ENCODE results near the gene LITAFD.
"Not testable (repeated sequence)": the region's sequence is repeated elsewhere in the genome, so short reads cannot be mapped to it uniquely, and the experiment has no call there.

The LITAFD gene

DNA sequence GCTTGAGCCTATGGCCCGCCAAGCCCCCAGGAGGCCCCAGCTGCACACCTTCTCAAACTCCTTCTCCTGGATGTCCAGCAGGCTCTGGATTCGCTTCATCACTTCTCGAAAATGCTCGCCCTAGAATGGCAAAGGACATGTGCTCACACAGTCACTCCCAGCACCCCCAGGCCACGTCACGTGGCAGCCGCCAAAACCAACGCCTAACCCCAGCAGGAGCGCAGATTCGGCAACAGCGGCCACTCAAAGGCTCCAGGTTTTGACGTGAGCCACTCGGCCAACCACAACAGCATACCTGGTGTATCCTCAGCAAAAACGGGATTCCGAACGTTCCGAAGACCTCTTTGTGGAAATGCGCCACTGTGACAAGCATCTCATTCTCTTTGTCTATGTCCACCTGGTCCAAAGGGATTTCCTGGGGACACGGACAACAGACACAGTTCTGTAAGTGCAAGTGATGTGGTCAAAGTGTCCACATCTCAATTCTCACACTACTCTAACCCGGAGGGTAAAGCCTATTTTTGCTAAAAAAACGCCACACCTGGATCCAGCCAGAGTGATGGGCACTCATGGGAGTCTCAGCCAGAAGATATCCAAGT lies 12.7 kb downstream of the LITAFD start:
- DNase-seq, result no peak

DNA sequence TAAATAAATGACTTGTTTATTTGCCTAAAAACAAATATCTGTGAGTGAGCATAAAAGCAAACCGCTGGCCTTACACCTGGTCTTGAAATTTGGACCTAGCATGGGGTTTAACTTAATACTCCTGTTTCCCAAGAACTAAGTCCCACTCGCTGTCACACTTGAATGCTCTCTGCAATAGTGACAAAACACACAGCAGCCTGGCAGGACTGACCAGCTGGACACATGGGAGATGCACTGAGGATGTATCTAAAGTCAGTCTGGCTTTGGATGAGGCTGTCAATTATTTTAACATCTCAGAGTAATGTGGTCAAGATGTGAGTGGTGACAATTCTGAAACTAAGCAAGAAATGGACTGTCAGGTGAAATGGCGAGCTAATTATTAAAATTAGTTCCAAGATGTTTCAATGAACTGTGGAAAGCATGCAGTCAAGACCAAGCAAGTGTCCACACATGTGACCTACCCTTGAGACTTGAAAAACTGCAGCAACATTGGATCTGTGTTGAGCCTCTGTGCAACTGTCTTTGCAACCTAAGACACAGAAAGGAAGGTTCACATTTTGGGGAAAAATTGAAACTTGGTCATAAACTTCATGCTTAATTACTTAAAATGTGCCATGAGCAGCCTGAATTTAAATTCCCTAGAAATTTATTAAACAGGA lies 16.6 kb downstream of the LITAFD start:
- no peak for DNase-seq

DNA sequence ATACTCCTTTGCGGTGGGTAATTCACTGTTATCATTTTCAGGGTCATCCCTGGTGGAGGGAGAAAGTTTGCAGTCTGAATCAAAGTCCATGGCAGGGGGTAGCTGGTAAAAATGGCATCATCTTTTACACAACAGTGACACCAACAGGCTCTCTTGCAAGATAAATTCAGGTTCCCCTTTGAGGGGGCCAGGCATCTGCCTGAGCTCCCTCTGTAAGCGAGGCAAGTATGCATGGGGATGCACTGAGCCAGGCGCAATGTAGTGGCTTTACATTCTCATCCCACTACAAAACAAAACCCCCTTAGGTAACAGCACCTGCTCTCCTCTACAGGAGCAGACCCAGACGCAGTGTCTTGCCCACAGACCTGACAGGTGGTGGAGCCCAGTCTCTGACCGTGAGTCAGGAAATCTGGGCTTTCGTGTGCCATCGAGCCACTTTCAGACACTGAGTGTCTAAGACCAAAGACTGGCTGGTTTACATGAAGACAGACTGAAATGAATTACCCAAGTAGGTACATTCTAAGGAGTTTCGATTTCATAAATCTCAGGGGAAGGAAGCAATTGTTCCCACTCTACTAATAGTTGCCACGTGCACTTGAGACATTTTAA lies 17.7 kb downstream of the LITAFD start:
- no peak for DNase-seq

DNA sequence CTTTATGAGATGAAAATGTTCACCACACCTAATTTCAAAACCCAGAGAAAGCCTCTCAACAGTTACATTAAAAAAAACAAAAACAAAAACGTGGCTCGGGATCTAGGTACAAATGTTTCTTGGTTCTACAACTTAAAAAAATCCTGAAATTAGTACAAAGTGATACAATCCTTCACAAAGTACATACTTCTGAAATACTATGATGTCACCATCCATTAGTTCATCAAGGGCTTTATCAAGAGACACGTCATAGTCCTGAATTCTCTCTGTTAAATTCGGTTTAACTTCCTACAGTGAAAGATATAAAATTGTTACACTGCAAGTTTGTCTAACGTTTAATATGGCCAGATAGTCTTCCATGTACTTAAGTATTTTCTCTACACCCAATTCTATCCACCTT lies 18.2 kb downstream of the LITAFD start:
- DNase-seq, result no peak

DNA sequence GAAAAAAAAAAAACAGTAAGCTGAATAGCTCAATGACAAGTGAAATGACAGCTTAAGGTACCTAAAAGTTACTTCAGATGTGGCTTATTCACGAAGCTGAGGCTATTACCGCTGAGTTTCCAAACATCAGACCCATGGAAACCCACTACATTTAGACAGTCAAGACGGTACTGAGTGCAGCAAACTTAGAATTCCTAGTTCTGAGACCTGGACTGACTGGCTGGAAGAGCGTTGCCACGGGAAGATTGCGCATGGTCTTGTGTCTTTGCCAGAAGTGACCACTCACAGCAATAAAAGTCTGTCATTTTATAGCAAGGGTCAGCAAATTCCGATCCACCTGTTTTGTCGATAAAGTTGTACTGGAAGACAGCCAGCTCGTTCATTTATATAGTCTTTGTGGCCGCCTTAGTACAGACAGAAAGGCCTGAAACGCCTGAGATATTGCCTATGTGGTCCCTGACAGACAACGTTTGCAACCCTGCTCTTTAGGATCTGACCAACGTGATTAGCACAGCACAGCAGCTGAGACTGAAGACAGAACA lies 19.2 kb downstream of the LITAFD start:
- no peak for DNase-seq

DNA sequence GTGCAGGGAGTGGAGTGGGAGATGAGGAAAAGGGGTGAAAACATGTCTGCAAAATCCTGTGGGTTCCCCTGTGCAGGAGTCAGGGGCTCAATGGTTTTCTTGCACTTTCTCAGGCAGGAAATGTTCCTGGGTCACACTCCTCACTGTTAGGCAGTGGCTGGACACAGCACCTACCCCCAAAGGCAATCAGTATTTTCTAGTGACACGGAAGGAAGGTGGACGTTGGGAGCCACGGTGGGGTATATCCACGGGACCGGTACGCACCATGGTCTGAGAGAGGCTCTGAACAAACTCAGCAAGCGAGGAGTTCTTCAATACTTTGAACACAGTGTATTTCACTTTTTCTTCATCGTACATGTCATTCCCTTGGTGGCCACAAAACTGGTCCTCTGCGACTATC lies 20.9 kb downstream of the LITAFD start:
- no peak for DNase-seq

DNA sequence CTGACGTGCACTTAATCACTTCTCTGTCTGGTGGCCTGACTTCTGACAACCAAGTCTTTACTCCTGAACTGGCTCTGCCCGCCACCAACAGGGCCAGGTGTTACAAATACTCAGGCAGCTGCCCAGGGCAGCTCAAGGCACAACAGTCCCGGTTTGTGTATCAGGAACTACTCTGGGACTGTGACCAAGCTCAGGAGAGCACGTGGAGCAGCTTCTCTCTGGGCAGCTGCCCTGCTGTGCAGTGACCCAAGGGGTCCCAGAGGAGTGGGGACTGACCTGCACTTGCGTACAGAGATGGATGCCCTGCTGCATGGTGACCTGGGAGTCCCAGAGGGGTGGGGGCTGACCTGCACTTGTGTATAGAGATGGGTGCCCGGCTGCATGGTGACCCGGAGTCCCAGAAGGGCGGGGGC lies 21.9 kb downstream of the LITAFD start:
- no peak for DNase-seq

DNA sequence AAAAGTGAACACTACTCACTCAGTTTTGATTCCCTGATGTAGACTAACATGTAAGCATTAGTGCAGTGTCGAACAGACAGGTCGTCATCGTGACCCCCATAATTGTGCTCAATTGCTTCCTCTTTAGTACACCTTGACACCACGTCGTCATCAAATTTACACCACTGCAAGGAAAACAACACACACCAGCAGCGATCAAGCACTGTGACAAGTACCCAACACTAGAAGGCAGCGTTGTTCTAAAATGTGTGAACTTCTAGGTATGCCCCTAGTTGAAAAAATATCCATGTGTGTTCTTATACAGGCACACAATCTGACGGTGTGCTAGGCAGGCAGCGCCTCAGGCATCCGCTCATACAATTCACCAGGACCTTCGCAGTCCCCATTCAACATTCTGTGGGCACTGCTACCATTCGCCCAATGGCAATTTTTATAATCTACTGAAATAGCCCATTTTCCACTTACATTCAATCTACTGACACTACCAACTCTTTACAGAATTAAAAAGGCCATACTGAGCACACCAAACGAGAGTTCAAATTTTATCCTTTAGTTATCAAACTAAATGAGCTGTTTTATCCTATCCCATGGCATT lies 23.1 kb downstream of the LITAFD start:
- no peak for DNase-seq

DNA sequence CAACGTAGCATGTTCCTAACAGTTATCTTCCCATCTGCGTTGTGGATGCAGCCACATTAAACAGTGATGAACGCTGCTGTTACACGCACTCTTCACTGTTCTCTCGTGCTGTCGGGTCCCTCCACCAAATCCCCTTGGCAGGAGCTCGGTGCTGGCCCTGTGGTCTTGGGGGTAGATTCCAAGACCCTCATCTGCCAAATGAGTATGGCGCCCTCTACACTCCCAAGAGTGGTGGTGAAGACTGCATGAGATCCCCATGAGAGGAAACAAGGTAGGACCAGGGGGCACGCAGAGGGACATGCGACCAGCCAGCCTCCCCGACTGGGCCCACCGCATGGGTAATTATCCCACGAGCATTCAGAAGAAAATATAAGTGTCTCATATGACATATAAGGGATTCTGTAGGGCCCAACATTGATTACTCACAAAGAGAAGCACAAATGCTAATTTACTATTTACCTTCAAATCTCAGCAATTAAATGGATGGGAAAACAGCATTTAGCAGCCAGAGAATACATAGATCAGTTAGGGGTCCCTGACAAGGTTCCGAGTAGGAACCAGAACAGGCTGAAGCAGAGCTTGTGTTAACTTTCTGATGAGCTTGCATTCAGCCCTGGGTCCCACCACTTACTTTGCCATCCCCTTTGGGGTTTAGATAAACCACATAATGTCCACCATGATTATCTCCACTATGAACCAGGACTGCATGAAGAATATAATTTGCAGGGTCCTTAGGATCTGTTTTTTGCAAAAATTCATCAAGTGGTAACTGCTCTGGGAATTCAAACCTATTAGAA lies 23.8 kb downstream of the LITAFD start:
- no peak for DNase-seq

DNA sequence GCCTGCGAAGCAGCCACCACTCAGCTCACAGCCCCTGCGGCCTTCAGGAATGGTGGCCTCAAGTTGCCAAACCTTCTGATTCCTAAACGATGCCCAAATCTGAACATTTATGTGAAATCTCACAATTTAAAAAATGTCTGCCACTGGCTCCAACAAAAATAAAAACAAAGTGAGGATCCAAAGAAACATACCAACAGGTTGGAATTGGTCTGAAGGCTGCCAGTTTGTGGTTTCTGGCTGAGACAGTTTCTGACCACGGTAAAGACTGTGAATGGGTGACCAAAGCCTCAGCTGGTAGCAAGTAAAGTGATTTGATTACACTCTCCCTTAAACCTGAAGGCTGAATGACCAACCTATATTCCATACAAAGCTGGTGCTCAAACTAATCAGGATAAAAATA lies 24.9 kb downstream of the LITAFD start:
- DNase-seq, result no peak

DNA sequence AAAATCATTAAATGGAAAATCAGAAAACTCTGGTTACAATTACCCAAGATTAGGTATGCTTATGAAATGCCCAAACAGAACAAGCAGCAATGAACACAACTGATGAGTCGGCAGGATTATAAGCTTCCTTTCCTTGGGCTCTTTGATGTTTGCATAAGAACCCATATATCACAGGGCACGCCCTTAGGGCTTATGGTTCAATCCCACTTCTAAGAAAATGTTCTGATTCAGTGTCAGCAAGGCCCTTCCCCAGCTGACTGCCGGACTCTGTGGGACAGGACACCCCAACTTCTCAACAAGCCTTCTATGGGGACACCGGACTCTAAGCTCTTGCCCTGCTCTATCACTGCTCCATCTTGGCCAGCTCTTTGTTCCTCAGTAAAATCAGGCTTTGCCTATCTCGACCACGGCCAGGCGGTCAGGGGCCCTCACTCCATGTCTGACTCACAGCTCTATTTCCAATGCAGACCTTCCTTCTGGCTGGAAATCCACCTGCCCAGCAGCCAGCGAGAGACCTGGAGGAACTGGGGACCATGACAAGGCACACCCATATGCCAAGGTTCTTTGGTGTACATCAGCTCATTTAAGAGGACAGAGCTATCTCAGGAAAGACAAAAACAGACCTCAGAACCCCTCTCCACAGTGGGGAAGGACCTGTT lies 26.8 kb downstream of the LITAFD start:
- no peak for DNase-seq

DNA sequence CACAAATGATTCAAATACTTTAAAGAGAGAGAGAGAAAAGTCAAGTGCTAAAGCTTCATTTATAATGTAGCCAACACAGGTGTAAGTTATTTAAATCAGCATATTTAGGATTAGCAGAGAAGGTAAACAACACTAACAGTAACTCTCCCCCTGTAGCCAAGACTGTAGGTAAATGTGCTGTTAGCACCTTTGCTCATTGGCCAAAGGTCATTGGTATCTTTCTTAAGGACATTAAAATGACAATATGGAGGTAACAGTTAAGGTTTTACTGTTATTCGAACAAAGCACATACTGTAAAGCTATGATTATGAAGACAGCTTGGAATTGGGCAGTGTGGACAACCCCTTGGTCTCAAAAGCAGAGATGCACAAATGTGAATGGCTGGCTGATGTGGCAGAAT lies 28.7 kb downstream of the LITAFD start:
- no peak for DNase-seq

DNA sequence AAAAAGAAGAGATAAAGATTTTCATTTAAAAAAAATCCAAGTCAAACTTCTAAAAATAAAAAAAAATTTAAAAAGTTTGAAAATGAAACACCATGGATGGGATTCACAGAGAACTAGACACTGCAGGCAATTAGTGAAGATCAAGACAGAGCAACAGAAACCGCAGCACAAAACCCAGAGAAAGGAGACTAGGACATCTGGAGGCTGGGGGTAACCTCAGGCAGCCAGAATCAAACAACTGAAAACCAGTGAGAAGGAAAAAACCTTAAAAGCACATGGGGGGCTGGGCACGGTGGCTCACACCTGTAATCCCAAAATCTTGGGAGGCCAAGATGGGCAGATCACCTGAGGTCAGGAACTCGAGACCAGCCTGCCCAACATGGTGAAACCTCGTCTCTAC lies 30.6 kb downstream of the LITAFD start:
- no peak for DNase-seq

DNA sequence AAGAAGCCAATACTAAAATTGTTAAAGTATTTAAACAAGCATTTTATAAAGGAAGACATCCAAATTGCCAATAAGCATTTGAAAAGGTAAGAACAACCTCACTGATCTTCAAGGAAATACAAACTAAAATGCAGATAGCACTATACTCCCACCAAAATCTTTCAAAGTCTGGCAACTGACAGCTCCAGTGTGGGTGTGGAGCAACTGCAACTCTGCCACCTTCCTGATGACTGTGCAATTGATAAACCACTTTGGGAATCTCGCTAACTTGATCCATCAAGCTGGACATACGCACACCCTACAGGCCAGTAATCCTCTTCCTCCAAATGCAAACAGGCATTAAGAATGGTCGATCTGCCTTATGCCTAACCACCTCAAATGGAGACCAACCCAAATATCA lies 31.9 kb downstream of the LITAFD start:
- no peak for DNase-seq

DNA sequence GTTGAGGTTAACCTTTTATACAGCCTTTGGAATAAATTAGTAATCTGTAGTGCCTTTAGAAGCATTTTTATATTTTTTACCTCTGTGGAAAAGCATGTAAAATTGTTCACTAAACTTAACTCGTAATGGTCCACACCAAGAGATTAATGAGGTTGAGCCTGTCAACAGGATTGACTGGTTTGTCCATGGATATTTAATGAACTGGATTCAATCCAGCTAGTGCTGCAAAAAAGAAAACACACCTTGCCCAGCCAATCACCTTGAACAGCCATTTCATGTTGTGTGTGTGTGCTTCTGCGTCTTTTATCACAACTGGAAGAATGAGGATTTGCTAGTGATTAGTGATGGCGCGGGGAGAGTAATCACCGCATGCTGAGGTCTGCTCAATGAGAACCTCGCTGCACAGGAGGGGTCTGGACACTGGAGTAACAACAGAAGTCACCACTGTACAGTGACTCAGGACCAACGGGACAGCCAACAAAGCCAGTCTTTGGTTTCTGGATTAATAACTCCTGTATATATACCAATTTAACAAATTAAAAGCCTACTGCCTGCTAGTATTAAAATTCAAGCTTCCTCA lies 33.7 kb downstream of the LITAFD start:
- DNase-seq, result no peak

DNA sequence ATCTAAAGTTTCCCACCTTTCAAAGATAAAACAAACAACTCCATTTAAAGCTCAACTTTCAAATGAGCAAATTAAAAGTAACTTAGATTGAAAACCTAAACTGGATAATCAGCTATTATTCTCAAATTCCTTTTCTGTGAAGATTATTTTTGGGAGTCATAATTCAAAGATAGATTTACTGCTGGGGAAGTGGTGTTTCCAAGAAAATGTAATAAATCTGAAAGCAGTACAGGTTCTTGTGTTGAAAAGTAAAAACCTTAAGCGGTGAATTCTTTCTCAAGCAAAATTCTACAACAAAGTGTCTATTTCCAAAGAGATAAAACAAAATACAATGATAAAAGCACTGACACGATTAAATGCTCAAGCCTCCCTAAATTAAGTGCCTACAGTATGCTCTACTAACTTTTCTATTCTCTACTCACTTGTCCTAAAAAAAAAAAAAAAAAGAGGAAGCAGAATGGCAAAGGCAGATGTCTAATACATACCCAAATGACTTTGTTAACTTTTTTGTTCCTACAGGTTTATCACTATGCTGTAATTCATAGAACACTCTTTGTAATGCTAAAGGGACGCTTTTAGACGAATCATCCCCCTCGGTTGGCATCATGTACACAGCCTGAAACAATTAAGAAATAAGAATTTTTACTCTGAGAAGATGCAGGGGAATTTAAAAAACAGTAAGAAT lies 34.5 kb downstream of the LITAFD start:
- no peak for DNase-seq

DNA sequence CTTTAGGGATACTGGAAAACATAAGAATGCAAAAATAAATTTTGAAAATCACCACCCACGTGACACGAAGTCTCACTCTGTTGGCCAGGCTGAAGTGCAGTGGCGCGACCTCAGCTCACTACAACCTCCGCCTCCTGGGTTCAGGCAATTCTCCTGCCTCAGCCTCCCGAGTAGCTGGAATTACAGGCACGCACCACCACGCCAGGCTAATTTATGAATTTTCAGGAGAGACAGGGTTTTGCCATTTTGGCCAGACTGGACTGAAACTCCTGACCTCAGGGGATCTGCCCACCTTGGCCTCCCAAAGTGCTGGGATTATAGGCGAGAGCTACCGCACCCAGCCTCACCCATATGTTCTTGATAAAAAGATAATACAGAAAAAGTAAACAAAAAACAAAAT lies 35.2 kb downstream of the LITAFD start:
- DNase-seq, result not testable (repeated sequence)

DNA sequence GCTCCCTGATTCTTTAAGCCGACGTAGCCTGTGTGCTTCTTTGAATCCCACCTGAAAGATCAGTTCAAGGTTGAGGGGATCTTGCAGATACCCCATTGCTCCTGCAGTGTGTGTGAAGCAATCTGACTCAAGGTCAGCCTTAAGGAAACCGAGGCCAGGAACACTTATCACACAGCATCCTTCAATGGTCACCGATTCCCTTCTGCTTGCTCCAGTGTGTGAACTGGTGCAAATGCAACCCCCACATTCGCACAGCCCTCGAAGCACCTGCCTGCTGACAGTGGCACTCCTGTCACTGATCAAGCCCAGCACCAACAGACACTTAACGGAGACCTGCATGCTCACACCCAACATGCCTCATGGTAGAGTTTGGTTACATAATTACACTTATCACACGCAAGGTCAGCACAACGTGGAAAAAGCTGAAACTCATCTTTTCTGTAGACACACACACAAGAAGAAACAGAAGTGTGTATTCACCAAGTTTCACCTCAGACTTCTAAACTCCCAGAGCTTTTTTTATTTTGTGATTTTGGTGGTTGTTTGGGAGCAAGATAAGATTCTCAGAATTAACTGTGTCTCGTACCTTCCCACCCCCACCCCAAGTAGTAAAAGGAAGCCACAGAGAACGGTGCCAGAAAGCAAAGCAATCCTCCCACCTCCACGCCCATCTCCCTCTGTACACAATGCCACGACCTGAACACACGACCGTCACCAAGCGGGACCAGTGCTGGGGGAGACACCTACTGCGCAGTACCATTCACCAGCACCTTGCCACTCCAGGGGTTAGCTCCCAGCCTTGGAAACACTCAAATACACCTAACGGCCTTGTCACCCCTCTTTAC lies 37.2 kb downstream of the LITAFD start:
- DNase-seq, result no peak

DNA sequence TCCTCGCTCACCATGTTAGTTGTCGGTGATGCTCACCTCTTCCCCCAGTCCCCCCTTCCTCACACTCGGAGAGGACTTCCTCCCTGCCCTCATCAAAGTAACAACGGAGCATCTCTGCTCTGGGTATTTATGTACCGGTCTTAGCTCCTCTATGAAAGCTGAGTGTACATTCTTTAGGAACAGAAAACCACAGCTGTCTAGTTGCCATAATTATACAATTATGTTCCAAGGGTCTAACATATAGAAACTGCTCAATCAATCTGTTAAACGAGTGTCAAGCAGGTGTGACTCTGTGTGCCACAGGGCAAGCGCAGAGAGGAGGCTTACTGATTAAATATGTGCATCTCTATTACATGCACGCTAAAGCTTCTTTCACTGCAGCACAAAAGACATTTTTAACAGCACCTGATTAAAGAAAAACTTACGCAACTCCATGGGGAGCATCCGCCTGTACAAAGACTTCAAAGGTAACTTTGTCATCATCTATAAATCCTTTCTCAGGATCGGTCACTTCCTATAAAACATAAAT lies 37.8 kb downstream of the LITAFD start:
- DNase-seq, result no peak

DNA sequence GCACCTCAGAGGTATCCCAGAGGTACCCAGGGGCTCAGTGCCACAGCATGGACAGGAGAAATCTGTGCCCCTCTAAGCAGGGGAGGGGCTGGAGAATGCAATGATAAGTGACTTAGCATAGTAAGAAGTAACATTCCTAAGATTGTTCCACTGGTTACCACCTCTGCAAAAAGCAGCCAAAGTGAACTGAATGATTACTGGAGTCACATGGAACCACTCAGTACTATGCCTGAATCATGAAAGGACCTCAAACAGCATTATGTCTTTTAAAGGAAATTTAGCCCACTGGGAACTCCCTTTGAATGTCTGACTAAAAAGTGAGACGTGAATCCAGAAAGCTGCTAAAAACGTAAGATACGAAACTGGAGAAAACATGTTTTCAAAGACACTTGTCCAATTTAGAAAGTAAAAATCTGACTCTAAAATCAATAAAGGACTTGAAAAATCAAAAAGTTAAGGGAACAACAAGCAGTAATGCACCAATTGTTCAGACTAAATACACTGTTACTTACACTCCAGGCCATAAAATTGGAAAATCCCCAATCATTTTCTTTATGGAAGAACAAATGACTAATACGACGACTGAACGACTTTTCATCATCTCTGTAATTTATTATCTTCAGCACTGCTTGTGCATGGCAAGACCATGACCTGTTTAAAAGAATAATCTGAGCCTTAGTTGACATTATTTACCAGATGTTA lies 38.6 kb downstream of the LITAFD start:
- no peak for DNase-seq
